Astrocyte of the spinal cord (primary cell): ENCODE data around the gene CENPS.

Experiments used
- DNase-seq: peaks from one replicate; pipeline ENCODE4 v3.0.0; 2011; ENCODE audit warnings: low read depth, low spot score
- H3K4me3 ChIP-seq: 2 replicates; pipeline ENCODE4 v1.5.1; 2011; ENCODE audit warnings: low read depth, mild to moderate bottlenecking, low read length, moderate library complexity
- CTCF ChIP-seq: IDR thresholded peaks from 2 replicates; pipeline ENCODE4 v1.5.1; 2012; ENCODE audit warnings: low read depth, mild to moderate bottlenecking, low read length, inconsistent platforms
- in situ Hi-C: cut with HindIII; loops from 2 replicates; pipeline ENCODE4 v1.10.0; 2017; ENCODE audit warnings: low sequenced_read_pairs

The CENPS gene

GRCh38 chr1:10387677-10388386 is 42.4 kb upstream of the CENPS start:
- in situ Hi-C loops: no loop called here
- H3K4me3 ChIP-seq: peak overlapping the region; percentile 3
- TF ChIP-seq CTCF: no peak
- DNase-seq: peak; percentile 82

GRCh38 chr1:10388387-10388715 is 41.9 kb upstream of the CENPS start:
- in situ Hi-C loops: no loop called here
- H3K4me3 ChIP-seq: no peak overlapping the region
- DNase-seq: no peak
- TF ChIP-seq CTCF: no peak

DNA sequence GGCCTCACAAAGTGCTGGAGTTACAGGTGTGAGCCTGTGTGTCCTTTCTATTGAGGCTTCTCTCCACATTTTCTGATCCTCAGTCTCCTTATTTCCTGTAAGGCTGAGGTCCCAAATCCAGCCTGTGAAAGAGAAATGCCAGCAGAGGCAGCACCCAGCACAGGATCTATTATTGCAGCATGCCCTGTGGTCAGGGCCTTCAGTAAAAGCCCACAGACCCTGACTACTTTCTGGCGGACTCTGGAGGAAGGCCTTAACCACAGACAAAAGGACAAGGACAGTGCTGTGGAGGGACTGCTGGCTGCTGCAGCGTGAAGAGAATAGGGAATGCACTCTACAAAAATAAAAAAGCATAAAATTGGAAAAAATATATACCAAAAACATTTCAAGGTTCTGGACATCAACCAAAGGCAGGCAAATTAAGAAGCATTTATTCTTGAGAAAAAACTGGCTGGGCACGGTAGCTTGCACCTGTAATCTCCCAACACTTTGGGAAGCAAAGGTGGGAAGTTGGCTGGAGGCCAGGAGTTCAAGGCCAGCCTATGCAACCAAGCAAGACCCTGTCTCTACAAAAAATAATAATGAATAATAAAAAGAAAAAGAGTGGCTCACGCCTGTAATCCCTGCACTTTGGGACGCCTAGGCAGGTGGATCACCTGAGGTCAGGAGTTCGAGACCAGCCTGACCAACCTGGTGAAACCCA is 40.8 kb upstream of the CENPS start:
- no peak for TF ChIP-seq CTCF
- no peak for DNase-seq
- in situ Hi-C loops: no loop called here
- H3K4me3 ChIP-seq: no peak overlapping the region

- DNase-seq: no peak
- no peak for TF ChIP-seq CTCF
- H3K4me3 ChIP-seq: no peak overlapping the region
- in situ Hi-C loops: no loop called here
Observed at GRCh38 chr1:10396870-10397269, 33.4 kb upstream of the CENPS start.

GRCh38 chr1:10398278-10398733 is 31.9 kb upstream of the CENPS start:
- H3K4me3 ChIP-seq: peak overlapping the region; percentile 81
- in situ Hi-C loops: no loop called here
- no peak for TF ChIP-seq CTCF
- no peak for DNase-seq

GRCh38 chr1:10398734-10399443 is 31.3 kb upstream of the CENPS start, which contains the start of gene PGD:
Gene PGD (plus strand): TSS chr1:10399064. CDS start chr1:10399118, 54 bp downstream.
- in situ Hi-C loops: no loop called here
- no peak for TF ChIP-seq CTCF
- peak; percentile 98 for DNase-seq
- H3K4me3 ChIP-seq: peak within 1 kb of the TSS; percentile 81
